Thoracic aorta (tissue), 2 donors: ENCODE results near the gene SHC4. TPM values are rescaled to one million over a fixed set of nuclear protein-coding genes. Genes with fewer than 3 reads are reported as not detected.
A peak's percentile ranks its signal among the peaks of the same experiment; 100 is the strongest.

Experiments used
- ATAC-seq: fragments of 150-250 bp; one replicate; pipeline ENCODE4 v1.8.0; 2017; ENCODE audit warnings: low read depth; ENCODE audit not compliant: insufficient number of reproducible peaks, low FRiP score
- DNase-seq: peaks from one replicate; pipeline ENCODE4 v3.0.0-alpha.2; 2020; ENCODE audit warnings: low spot score
- H3K27ac ChIP-seq, 2 donors: fragments of 200-600 bp; sonication (generic); 1 replicate in 1 of 2; 2 replicates in 1 of 2; pipeline ENCODE4 v1.5.1; 2016; ENCODE audit warnings: mild to moderate bottlenecking in 2 of 2, moderate library complexity in 2 of 2
- H3K27me3 ChIP-seq: fragments of 200-600 bp; sonication (generic); replicated peaks from 2 replicates; pipeline ENCODE4 v1.6.0; 2016; ENCODE audit warnings: mild to moderate bottlenecking; ENCODE audit not compliant: insufficient read depth
- H3K36me3 ChIP-seq: fragments of 200-600 bp; sonication (generic); one replicate; pipeline ENCODE4 v1.5.1; 2016
- H3K4me1 ChIP-seq, 2 donors: fragments of 200-600 bp; sonication (generic); 1 replicate in 1 of 2; 2 replicates in 1 of 2; pipeline versions ENCODE4 v1.5.1 to v1.6.0; 2016; ENCODE audit warnings: low read depth in 2 of 2, mild to moderate bottlenecking in 1 of 2; ENCODE audit not compliant: control insufficient read depth in 1 of 2
- H3K4me3 ChIP-seq: fragments of 200-600 bp; sonication (generic); 2 replicates; pipeline ENCODE4 v1.5.1; 2016; ENCODE audit warnings: mild to moderate bottlenecking
- H3K9me3 ChIP-seq: fragments of 200-600 bp; sonication (generic); 2 replicates; pipeline ENCODE4 v1.5.1; 2016
- CTCF ChIP-seq: fragments of 200-600 bp; sonication (generic); IDR thresholded peaks from one replicate; pipeline ENCODE4 v1.5.1; 2019; ENCODE audit warnings: antibody characterized with exemption
- total RNA-seq, 2 donors: library from RNA; depleted of rRNA; stranded (reverse); fragments of >200 nt; gene quantifications; one replicate each; pipeline versions ENCODE4 v1.1.0 to v1.2.3, GENCODE V29; 2016

Gene SHC4
- total RNA-seq, 2 donors from 2014 or later: 13.8 to 16.1 TPM

GRCh38 chr15:48984811-48985352 lies 21.2 kb upstream of the SHC4 start:
- Histone ChIP-seq H3K27me3 (no peaks in the 10 kb centered on the region), H3K4me1 (peaks cover 24 to 38% of the 10 kb centered on the region in 2 donors), H3K27ac (peak overlapping the region; percentile 67 to 91), H3K4me3 (peak overlapping the region; percentile 43), H3K9me3 (no peaks in the 10 kb centered on the region), H3K36me3 (no peaks in the 10 kb centered on the region)
- peak; percentile 87 for ATAC-seq
- DNase-seq: no peak
- no peak for TF ChIP-seq CTCF

GRCh38 chr15:48984021-48984710 lies 20.4 kb upstream of the SHC4 start:
- H3K27ac ChIP-seq: peak overlapping the region; percentile 67 to 91
- no peaks in the 10 kb centered on the region for H3K9me3 ChIP-seq
- no peaks in the 10 kb centered on the region for H3K27me3 ChIP-seq
- TF ChIP-seq CTCF: no peak
- no peaks in the 10 kb centered on the region for H3K36me3 ChIP-seq
- no peak for ATAC-seq
- no peak for DNase-seq
- peak overlapping the region; percentile 43 for H3K4me3 ChIP-seq
- H3K4me1 ChIP-seq: peaks cover 24 to 38% of the 10 kb centered on the region in 2 donors

GRCh38 chr15:48983300-48983699 lies 19.6 kb upstream of the SHC4 start:
- Histone ChIP-seq H3K27me3 (no peaks in the 10 kb centered on the region), H3K27ac (peak overlapping the region; percentile 67 to 91), H3K36me3 (no peaks in the 10 kb centered on the region), H3K4me3 (no peak overlapping the region), H3K4me1 (peaks cover 24 to 38% of the 10 kb centered on the region in 2 donors), H3K9me3 (no peaks in the 10 kb centered on the region)
- ATAC-seq: no peak
- TF ChIP-seq CTCF: no peak
- DNase-seq: no peak

GRCh38 chr15:48981941-48982340 lies 18.2 kb upstream of the SHC4 start:
- no peak for DNase-seq
- peak overlapping the region in 1 of 2 donors; percentile 1 for H3K27ac ChIP-seq
- peaks cover 24 to 38% of the 10 kb centered on the region in 2 donors for H3K4me1 ChIP-seq
- TF ChIP-seq CTCF: no peak
- no peaks in the 10 kb centered on the region for H3K9me3 ChIP-seq
- H3K4me3 ChIP-seq: no peak overlapping the region
- no peaks in the 10 kb centered on the region for H3K27me3 ChIP-seq
- H3K36me3 ChIP-seq: no peaks in the 10 kb centered on the region
- ATAC-seq: no peak

GRCh38 chr15:48978638-48979037 lies 14.9 kb upstream of the SHC4 start:
- ATAC-seq (no peak), DNase-seq (no peak)
- no peak for TF ChIP-seq CTCF
- Histone ChIP-seq H3K4me3 (no peak overlapping the region), H3K4me1 (peaks cover 10 to 25% of the 10 kb centered on the region in 2 donors), H3K36me3 (no peaks in the 10 kb centered on the region), H3K9me3 (no peaks in the 10 kb centered on the region), H3K27ac (no peak overlapping the region), H3K27me3 (no peaks in the 10 kb centered on the region)
